ENCODE results near the gene FAIM2.
A peak's percentile ranks its signal among the peaks of the same experiment; 100 is the strongest.

Gene FAIM2

GRCh38 chr12:49917166-49917787, 13.6 kb upstream of the FAIM2 start:
- ATAC-seq (replicated peaks) (no peak), DNase-seq (no peak)
- Mint-ChIP-seq H3K36me3 (no peaks in the 10 kb centered on the region), H3K4me1 (no peaks in the 10 kb centered on the region), H3K9me3 (no peaks in the 10 kb centered on the region), H3K27me3 (peaks cover 24 to 33% of the 10 kb centered on the region in 2 donors), H3K27ac (no peak overlapping the region), H3K4me3 (no peak overlapping the region)

GRCh38 chr12:49916129-49916919, 12.6 kb upstream of the FAIM2 start:
- peaks cover 24 to 33% of the 10 kb centered on the region in 2 donors for H3K27me3 Mint-ChIP-seq
- no peaks in the 10 kb centered on the region for H3K4me1 Mint-ChIP-seq
- H3K36me3 Mint-ChIP-seq: no peaks in the 10 kb centered on the region

GRCh38 chr12:49912345-49913255, 8.9 kb upstream of the FAIM2 start:
- no peaks in the 10 kb centered on the region for H3K4me1 Mint-ChIP-seq
- no peaks in the 10 kb centered on the region for H3K36me3 Mint-ChIP-seq
- H3K9me3 Mint-ChIP-seq: no peaks in the 10 kb centered on the region
- H3K4me3 Mint-ChIP-seq: no peak overlapping the region
- H3K27me3 Mint-ChIP-seq: peaks cover 20 to 23% of the 10 kb centered on the region in 2 donors
- no peak overlapping the region for H3K27ac Mint-ChIP-seq
- ATAC-seq (replicated peaks) (no peak), DNase-seq (no peak)

More at GRCh38 chr12:49916129-49916919, 12.6 kb upstream of the FAIM2 start:
- ATAC-seq (replicated peaks) (no peak), DNase-seq (no peak)
- H3K27ac Mint-ChIP-seq: no peak overlapping the region
- H3K4me3 Mint-ChIP-seq: no peak overlapping the region
- no peaks in the 10 kb centered on the region for H3K9me3 Mint-ChIP-seq

- no peak for DNase-seq
- ATAC-seq (replicated peaks): no peak
- peaks cover 25 to 27% of the 10 kb centered on the region in 2 donors for H3K27me3 Mint-ChIP-seq
- H3K27ac Mint-ChIP-seq: no peak overlapping the region
- no peaks in the 10 kb centered on the region for H3K4me1 Mint-ChIP-seq
- H3K4me3 Mint-ChIP-seq: no peak overlapping the region
- no peaks in the 10 kb centered on the region for H3K36me3 Mint-ChIP-seq
- H3K9me3 Mint-ChIP-seq: no peaks in the 10 kb centered on the region
These were observed 7.5 kb upstream of the FAIM2 start for GRCh38 chr12:49911213-49911605.

GRCh38 chr12:49910331-49911212, 6.9 kb upstream of the FAIM2 start:
- peak overlapping the region; percentile 47 for H3K27ac Mint-ChIP-seq
- H3K36me3 Mint-ChIP-seq: no peaks in the 10 kb centered on the region
- peaks cover 31 to 33% of the 10 kb centered on the region in 2 donors for H3K27me3 Mint-ChIP-seq
- no peak overlapping the region for H3K4me3 Mint-ChIP-seq
- no peaks in the 10 kb centered on the region for H3K4me1 Mint-ChIP-seq
- H3K9me3 Mint-ChIP-seq: no peaks in the 10 kb centered on the region
- ATAC-seq (replicated peaks): no peak
- DNase-seq: no peak

- H3K4me1 Mint-ChIP-seq: no peaks in the 10 kb centered on the region
- H3K4me3 Mint-ChIP-seq: no peak overlapping the region
- H3K36me3 Mint-ChIP-seq: no peaks in the 10 kb centered on the region
- H3K27ac Mint-ChIP-seq: no peak overlapping the region
- ATAC-seq (replicated peaks): no peak
- H3K9me3 Mint-ChIP-seq: no peaks in the 10 kb centered on the region
- peaks cover 35 to 38% of the 10 kb centered on the region in 2 donors for H3K27me3 Mint-ChIP-seq
- DNase-seq: no peak
These were observed 6.1 kb upstream of the FAIM2 start for GRCh38 chr12:49909826-49910225.

- Mint-ChIP-seq H3K27me3 (peaks cover 37 to 43% of the 10 kb centered on the region in 2 donors), H3K9me3 (no peaks in the 10 kb centered on the region), H3K27ac (no peak overlapping the region), H3K36me3 (no peaks in the 10 kb centered on the region), H3K4me3 (no peak overlapping the region), H3K4me1 (peaks cover 4% of the 10 kb centered on the region in 2 donors)
- no peak for ATAC-seq (replicated peaks)
- no peak for DNase-seq
These were observed 5.7 kb upstream of the FAIM2 start for GRCh38 chr12:49909356-49909755.

GRCh38 chr12:49907352-49907751, 3.7 kb upstream of the FAIM2 start:
- peaks cover 7 to 9% of the 10 kb centered on the region in 2 donors for H3K4me1 Mint-ChIP-seq
- DNase-seq (no peak), ATAC-seq (replicated peaks) (no peak)
- peaks cover 37 to 46% of the 10 kb centered on the region in 2 donors for H3K27me3 Mint-ChIP-seq
- no peak overlapping the region for H3K27ac Mint-ChIP-seq
- H3K4me3 Mint-ChIP-seq: no peak overlapping the region
- H3K36me3 Mint-ChIP-seq: no peaks in the 10 kb centered on the region
- H3K9me3 Mint-ChIP-seq: no peaks in the 10 kb centered on the region

GRCh38 chr12:49905718-49906314, 2.1 kb upstream of the FAIM2 start:
- DNase-seq: no peak
- Mint-ChIP-seq H3K27ac (no peak overlapping the region), H3K36me3 (no peaks in the 10 kb centered on the region), H3K4me3 (no peak overlapping the region), H3K4me1 (peaks cover 8 to 9% of the 10 kb centered on the region in 2 donors), H3K27me3 (peaks cover 46 to 55% of the 10 kb centered on the region in 2 donors), H3K9me3 (no peaks in the 10 kb centered on the region)
- ATAC-seq (replicated peaks): no peak

GRCh38 chr12:49904601-49905000, 901 bp upstream of the FAIM2 start:
- DNase-seq (no peak), ATAC-seq (replicated peaks) (no peak)
- peaks cover 50 to 63% of the 10 kb centered on the region in 2 donors for H3K27me3 Mint-ChIP-seq
- H3K27ac Mint-ChIP-seq: peak overlapping the region; percentile 49
- peak overlapping the region; percentile 74 to 81 for H3K4me3 Mint-ChIP-seq
- peaks cover 9% of the 10 kb centered on the region in 2 donors for H3K4me1 Mint-ChIP-seq
- no peaks in the 10 kb centered on the region for H3K36me3 Mint-ChIP-seq
- H3K9me3 Mint-ChIP-seq: no peaks in the 10 kb centered on the region

GRCh38 chr12:49903351-49903699, 375 bp downstream of the FAIM2 start:
- no peak for ATAC-seq (replicated peaks)
- Mint-ChIP-seq H3K27ac (peak overlapping the region; percentile 27), H3K27me3 (peaks cover 46 to 68% of the 10 kb centered on the region in 2 donors)

GRCh38 chr12:49902399-49903350, 1.0 kb downstream of the FAIM2 start:
- no peak for ATAC-seq (replicated peaks)
- H3K9me3 Mint-ChIP-seq: no peaks in the 10 kb centered on the region
- no peak for DNase-seq
- H3K27me3 Mint-ChIP-seq: peaks cover 50 to 75% of the 10 kb centered on the region in 2 donors
- H3K27ac Mint-ChIP-seq: peak overlapping the region; percentile 27
- H3K4me3 Mint-ChIP-seq: peak overlapping the region; percentile 54 to 73
- H3K36me3 Mint-ChIP-seq: no peaks in the 10 kb centered on the region
- H3K4me1 Mint-ChIP-seq: peaks cover 9 to 12% of the 10 kb centered on the region in 2 donors

More at GRCh38 chr12:49903351-49903699, 375 bp downstream of the FAIM2 start:
- H3K9me3 Mint-ChIP-seq: no peaks in the 10 kb centered on the region
- H3K36me3 Mint-ChIP-seq: no peaks in the 10 kb centered on the region
- peak overlapping the region; percentile 54 to 73 for H3K4me3 Mint-ChIP-seq
- H3K4me1 Mint-ChIP-seq: peaks cover 9 to 10% of the 10 kb centered on the region in 2 donors
- no peak for DNase-seq

All from stimulated activated naive B cell treated with anti-CD40 and anti-IgM and Interleukin-4, amounts not matched to agents 10 μg/mL and 1 μg/mL and 100 μg/mL, for 72 hours (primary cell).